A549 (cell line): Measurements from ENCODE around the gene TBCA. TPM values are rescaled to one million over a fixed set of nuclear protein-coding genes. Genes with fewer than 3 reads are reported as not detected.

Experiments used
- ATAC-seq, 2 experiments: fragments of 200-7000 bp in 1 of 2; fragments of >200 bp in 1 of 2; cut with Nextera tagmentation in 1 of 2; cut with Tn5 transposase in 1 of 2; 3 replicates each; pipeline versions ENCODE4 v1.8.0 to v1.9.1; 2018 to 2020; ENCODE audit warnings: mild to moderate bottlenecking in 1 of 2, moderate library complexity in 1 of 2
- CTCF ChIA-PET: fragments of 300-600 bp; sonication (Branson Sonifier 250); formaldehyde crosslinking; extraction: SDS; loops from one replicate; lab custom pipeline; 2021; ENCODE audit warnings: antibody characterized with exemption, inconsistent platforms; lab: Yijun Ruan, JAX
- POLR2A ChIA-PET: fragments of 350-600 bp; formaldehyde crosslinking; extraction: SDS; loops from one replicate; lab custom pipeline; 2021; ENCODE audit warnings: antibody characterized with exemption, inconsistent platforms; lab: Yijun Ruan, JAX
- DNase-seq, 2 experiments: peaks; one replicate each; pipeline versions ENCODE4 v3.0.0 to v3.0.0-alpha.2; 2011 to 2016; ENCODE audit warnings: low read depth in 1 of 2, low spot score in 1 of 2
- FAIRE-seq: peaks from 2 replicates; lab custom pipeline; 2011; peaks lifted over from hg19 to GRCh38; lab: Jason Lieb, UNC
- H3K27ac ChIP-seq, 2 experiments: fragments of >200 bp; sonication (Bioruptor Twin); formaldehyde crosslinking; 3 replicates each; pipeline ENCODE4 v1.5.1; 2016 to 2017
- H3K4me1 ChIP-seq: fragments of >200 bp; sonication (Bioruptor Twin); formaldehyde crosslinking; 3 replicates; pipeline ENCODE4 v1.6.1; 2016
- H3K4me2 ChIP-seq: fragments of >200 bp; sonication (Bioruptor Twin); formaldehyde crosslinking; 3 replicates; pipeline ENCODE4 v1.6.1; 2016
- H3K4me3 ChIP-seq: fragments of >200 bp; sonication (Bioruptor Twin); formaldehyde crosslinking; 3 replicates; pipeline ENCODE4 v1.5.1; 2016
- H3K9me3 ChIP-seq: fragments of >200 bp; sonication (Bioruptor Twin); formaldehyde crosslinking; 3 replicates; pipeline ENCODE4 v1.6.1; 2016
- BCL3 ChIP-seq: fragments of >200 bp; sonication (Bioruptor Twin); formaldehyde crosslinking; IDR thresholded peaks from 3 replicates; pipeline ENCODE4 v1.6.1; 2016
- CBX2 ChIP-seq: fragments of 200-600 bp; sonication (generic); IDR thresholded peaks from 2 replicates; pipeline ENCODE4 v1.6.1; 2016; ENCODE audit warnings: low read depth, mild to moderate bottlenecking, borderline replicate concordance
- CTCF ChIP-seq: fragments of >200 bp; sonication (Bioruptor Twin); formaldehyde crosslinking; IDR thresholded peaks from 3 replicates; pipeline ENCODE4 v1.5.1; 2016
- E2F6 ChIP-seq: IDR thresholded peaks from 2 replicates; pipeline ENCODE4 v1.6.1; 2012; ENCODE audit warnings: low read depth, borderline replicate concordance
- EP300 ChIP-seq, 2 experiments: fragments of >200 bp; sonication (Bioruptor Twin); formaldehyde crosslinking; IDR thresholded peaks; 2 replicates in 1 of 2; 3 replicates in 1 of 2; pipeline ENCODE4 v1.6.1; 2016 to 2017
- ESRRA ChIP-seq: fragments of 150-350 bp; IDR thresholded peaks from 2 replicates; pipeline ENCODE4 v1.6.1; 2014; ENCODE audit warnings: mild to moderate bottlenecking, low read length, borderline replicate concordance
- FOSL2 ChIP-seq, 2 experiments: fragments of 450-650 bp in 1 of 2; fragments of >200 bp in 1 of 2; sonication (Bioruptor Twin) in 1 of 2; formaldehyde crosslinking; IDR thresholded peaks; 2 replicates each; pipeline versions ENCODE4 v1.5.0 to v1.6.1; 2016 to 2020; ENCODE audit warnings: mild to moderate bottlenecking in 1 of 2, moderate library complexity in 1 of 2
- HOXB13 ChIP-seq: fragments of 250-450 bp; sonication (Bioruptor Pico); IDR thresholded peaks from 2 replicates; pipeline ENCODE4 v1.5.0; 2020; ENCODE audit warnings: low read depth, mild to moderate bottlenecking, moderate library complexity
- JUN ChIP-seq, 2 experiments: fragments of >200 bp; sonication (Bioruptor Twin); formaldehyde crosslinking; IDR thresholded peaks; 2 replicates in 1 of 2; 3 replicates in 1 of 2; pipeline ENCODE4 v1.6.1; 2016 to 2017
- KDM1A ChIP-seq: fragments of 200-600 bp; sonication (generic); IDR thresholded peaks from 2 replicates; pipeline ENCODE4 v1.6.1; 2016; ENCODE audit warnings: low read depth, mild to moderate bottlenecking
- MAX ChIP-seq: IDR thresholded peaks from 2 replicates; pipeline ENCODE4 v1.6.1; 2012
- NFE2L2 ChIP-seq: fragments of 150-350 bp; conservative IDR thresholded peaks from 2 replicates; pipeline ENCODE4 v1.6.1; 2014; ENCODE audit warnings: low read length
- POLR2AphosphoS2 ChIP-seq: conservative IDR thresholded peaks from 2 replicates; pipeline ENCODE4 v1.6.1; 2012; ENCODE audit warnings: low read length, improper control_type of control experiment, inconsistent platforms
- RNF2 ChIP-seq: fragments of 200-600 bp; sonication (generic); IDR thresholded peaks from 2 replicates; pipeline ENCODE4 v1.6.1; 2016; ENCODE audit warnings: low read depth, mild to moderate bottlenecking, antibody characterized with exemption, moderate library complexity, borderline replicate concordance
- WGBS: methylation state at CpG from one replicate; pipeline ENCODE4 v1.1.6; 2017; ENCODE audit errors: missing lambda C conversion rate; 5-methylcytosine and 5-hydroxymethylcytosine counted together
- polyA plus RNA-seq, 4 experiments: library from polyadenylated mRNA; depleted of rRNA in 3 of 4; stranded (reverse); fragments of >200 nt; fragmentation: RNase III in 1 of 4; extraction: RNeasy Plus Mini Kit Qiagen cat#74134 plus additional on column Dnase treatment in 1 of 4; gene quantifications; 2 replicates in 3 of 4; 3 replicates in 1 of 4; pipeline ENCODE4 v1.2.3, GENCODE V29; 2011 to 2017

Gene TBCA
- polyA plus RNA-seq, 2 of the 4 experiments (the other 2 are of a cell fraction) = 373 to 484 TPM

GRCh38 chr5:77806213-77806843 lies 30.2 kb upstream of the TBCA start:
- H3K4me1 ChIP-seq = no peaks in the 10 kb centered on the region
- ATAC-seq (no peak), DNase-seq (no peak), FAIRE-seq (peak; percentile 18)
- H3K27ac ChIP-seq = no peak overlapping the region
- no peak overlapping the region for H3K4me3 ChIP-seq
- H3K9me3 ChIP-seq = peaks cover 18% of the 10 kb centered on the region; the same call in 2 of the 3 replicates
- POLR2A ChIA-PET = no interaction called here
- WGBS = 42% methylated on average over 1 of the region's 1 CpG
- H3K4me2 ChIP-seq = peak overlapping the region; percentile 20; the same call in 2 of the 3 replicates
- no peak for TF ChIP-seq ESRRA
- no peak for TF ChIP-seq MAX
- CTCF ChIA-PET = interaction anchor here (0.6 to 1.3 kb wide), 4 partner anchors 21 to 553 kb away, joined by 3 to 4 read pairs (median 3); no protein-coding TSS in a partner anchor

- no peak for ATAC-seq
- WGBS = 23% methylated on average over 1 of the region's 1 CpG
- no peak for TF ChIP-seq E2F6
- TF ChIP-seq, all 56 proteins: peak for 0
- Histone ChIP-seq H3K4me3 (no peak overlapping the region), H3K4me1 (no peaks in the 10 kb centered on the region), H3K9me3 (peaks cover 19% of the 10 kb centered on the region; the same call in 2 of the 3 replicates), H3K27ac (no peak overlapping the region), H3K4me2 (no peak overlapping the region)
- CTCF ChIA-PET = interaction anchor here (0.7 to 1.2 kb wide), 2 partner anchors 16 to 957 kb away, joined by 3 read pairs; no protein-coding TSS in a partner anchor
- DNase-seq (no peak), FAIRE-seq (no peak)
- POLR2A ChIA-PET = no interaction called here
These were observed 22.3 kb upstream of the TBCA start for GRCh38 chr5:77798456-77798855.

GRCh38 chr5:77797136-77797535 lies 21.0 kb upstream of the TBCA start:
- 0 out of 2 replicates have a peak, but pooled peaks have one; percentile 5 for TF ChIP-seq RNF2
- TF ChIP-seq ESRRA = no peak
- Histone ChIP-seq H3K4me2 (no peak overlapping the region), H3K4me3 (no peak overlapping the region), H3K9me3 (peaks cover 12% of the 10 kb centered on the region; the same call in 2 of the 3 replicates), H3K4me1 (no peaks in the 10 kb centered on the region), H3K27ac (no peak overlapping the region)
- 79% methylated on average over 1 of the region's 1 CpG for WGBS
- ChIA-PET POLR2A (no interaction called here), CTCF (no interaction called here)
- ATAC-seq (no peak), DNase-seq (no peak), FAIRE-seq (no peak)

GRCh38 chr5:77795846-77796245 lies 19.7 kb upstream of the TBCA start:
- TF ChIP-seq JUN (IDR thresholded peaks at IDR 0.05) (no peak), FOSL2 (IDR thresholded peaks at IDR 0.05) (no peak), FOSL2 (CRISPR knock-in tag; IDR thresholded peaks at IDR 0.05) (no peak), EP300 (IDR thresholded peaks at IDR 0.05) (no peak), KDM1A (no peak), NFE2L2 (no peak), BCL3 (no peak), CBX2 (no peak)
- FAIRE-seq (no peak), DNase-seq (no peak), ATAC-seq (no peak)
- Histone ChIP-seq H3K9me3 (peaks cover 10% of the 10 kb centered on the region; the same call in 1 of the 3 replicates), H3K4me2 (no peak overlapping the region), H3K27ac (no peak overlapping the region), H3K4me1 (no peaks in the 10 kb centered on the region), H3K4me3 (no peak overlapping the region)
- ChIA-PET CTCF (no interaction called here), POLR2A (no interaction called here)
- 26% methylated on average over 3 of the region's 3 CpGs for WGBS

- DNase-seq (no peak), ATAC-seq (no peak), FAIRE-seq (peak; percentile 54)
- Histone ChIP-seq H3K4me2 (no peak overlapping the region), H3K4me3 (no peak overlapping the region), H3K27ac (no peak overlapping the region), H3K9me3 (peaks cover 10% of the 10 kb centered on the region; the same call in 1 of the 3 replicates), H3K4me1 (no peaks in the 10 kb centered on the region)
- ChIA-PET CTCF (no interaction called here), POLR2A (no interaction called here)
- 4% methylated on average over 2 of the region's 2 CpGs for WGBS
- TF ChIP-seq NFE2L2 = no peak
- no peak for TF ChIP-seq CTCF
- TF ChIP-seq JUN (IDR thresholded peaks at IDR 0.05) = no peak
- no peak for TF ChIP-seq BCL3
- no peak for TF ChIP-seq HOXB13
- no peak for TF ChIP-seq POLR2AphosphoS2
- TF ChIP-seq, all 56 proteins: peak for 0
These were observed 19.1 kb upstream of the TBCA start for GRCh38 chr5:77795268-77795667.
